Activated T-helper 2 cell treated with anti-CD3 and anti-CD28 coated beads, Interferon-gamma antibody, Interleukin-2, Interleukin-4, amounts not matched to agents 10 μg/mL and 5 μg/mL and 100 μg/mL, durations not matched to agents 14 hours and 24 hours and 36 hours (primary cell): ENCODE measurements around the gene CEP126. TPM values are rescaled to one million over a fixed set of nuclear protein-coding genes. Genes with fewer than 3 reads are reported as not detected.

Source experiments
- DNase-seq: peaks from one replicate; pipeline ENCODE4 v3.0.0; 2021; ENCODE audit warnings: low spot score
- H3K27ac Mint-ChIP-seq: one replicate; pipeline ENCODE4 v1.8.0; 2021; ENCODE audit warnings: mixed read lengths
- H3K27me3 Mint-ChIP-seq: one replicate; pipeline ENCODE4 v1.8.0; 2021; ENCODE audit warnings: low read depth, mixed read lengths
- H3K36me3 Mint-ChIP-seq: one replicate; pipeline ENCODE4 v1.8.0; 2021; ENCODE audit warnings: low read depth, mixed read lengths
- H3K4me1 Mint-ChIP-seq: one replicate; pipeline ENCODE4 v1.8.0; 2021; ENCODE audit warnings: low read depth, mixed read lengths
- H3K4me3 Mint-ChIP-seq: one replicate; pipeline ENCODE4 v1.8.0; 2021; ENCODE audit warnings: low read depth, mild to moderate bottlenecking, moderate library complexity, mixed read lengths
- H3K9me3 Mint-ChIP-seq: one replicate; pipeline ENCODE4 v1.8.0; 2021; ENCODE audit warnings: mixed read lengths
- intact Hi-C: fragments of 100-400 bp; cut with micrococcal nuclease; formaldehyde crosslinking; loops from one replicate; pipeline ENCODE4 v1.15.1; 2023
- total RNA-seq: library from RNA; stranded (reverse); gene quantifications from 2 replicates; pipeline ENCODE4 v1.2.3, GENCODE V29; 2022

Gene CEP126
- total RNA-seq, 1 donor from 2014 or later, result 1.1 TPM

- peaks cover 3% of the 10 kb centered on the region for H3K4me1 Mint-ChIP-seq
- no peaks in the 10 kb centered on the region for H3K36me3 Mint-ChIP-seq
- intact Hi-C loops, result no loop called here
Observed at GRCh38 chr11:102047305-102047924, 132.6 kb downstream of the CEP126 start, which contains the start of gene CFAP300. Gene CFAP300 (plus strand): TSS chr11:102047437. CDS start chr11:102047471, 34 bp downstream.

More at GRCh38 chr11:102047305-102047924, 132.6 kb downstream of the CEP126 start, which contains the start of gene CFAP300:
- H3K27ac Mint-ChIP-seq, result no peak within 1 kb of the TSS
- peak within 1 kb of the TSS; percentile 2 for H3K4me3 Mint-ChIP-seq
- H3K9me3 Mint-ChIP-seq, result no peaks in the 10 kb centered on the region
- DNase-seq, result peak; percentile 21
- peaks cover 34% of the 10 kb centered on the region for H3K27me3 Mint-ChIP-seq

Other genes with a start within 250 kb of the CEP126 start
- not detected in 2 replicates for gene ANGPTL5, start 1.5 kb downstream of the CEP126 start, total RNA-seq
- gene CFAP300, start 132.4 kb downstream of the CEP126 start, total RNA-seq, result not detected in 2 replicates
- not detected in 2 replicates for gene YAP1, start 195.4 kb downstream of the CEP126 start, total RNA-seq